ENCODE results near the gene KLRC2.
"Not testable (repeated sequence)": the region's sequence is repeated elsewhere in the genome, so short reads cannot be mapped to it uniquely, and the experiment has no call there.

Gene KLRC2

DNA sequence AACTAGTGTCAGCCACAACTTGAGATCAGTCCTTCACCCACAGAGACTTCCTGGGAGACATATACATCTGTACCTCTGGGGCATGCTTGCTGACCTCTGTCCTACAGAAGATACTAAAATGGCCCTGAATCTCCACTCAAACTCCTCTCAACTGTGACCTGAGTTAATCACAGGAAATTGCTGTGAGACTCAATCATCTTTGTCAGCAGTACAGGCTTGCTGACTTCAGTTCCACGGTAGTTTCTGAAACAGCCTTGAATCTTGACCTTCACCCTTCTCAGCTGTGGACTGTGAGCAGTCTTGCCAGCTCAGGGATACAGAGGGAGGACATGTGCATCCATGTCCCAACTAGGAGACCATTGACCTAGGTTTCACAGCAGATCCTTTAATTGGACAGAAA lies 18.7 kb upstream of the KLRC2 start:
- H3K4me3 ChIP-seq (replicated peaks; ENCODE audit: insufficient read depth, low read length), result no peak overlapping the region
- DNase-seq (ENCODE audit: low read depth in 1 of 2, low spot score in 1 of 2), result no peak
- TF ChIP-seq SPI1 (IDR thresholded peaks at IDR 0.05; ENCODE audit: borderline replicate concordance, low read depth), result no peak
- TF ChIP-seq POLR2AphosphoS5 (IDR thresholded peaks at IDR 0.05; ENCODE audit: low read depth), result no peak
- TF ChIP-seq, protein P1, sequence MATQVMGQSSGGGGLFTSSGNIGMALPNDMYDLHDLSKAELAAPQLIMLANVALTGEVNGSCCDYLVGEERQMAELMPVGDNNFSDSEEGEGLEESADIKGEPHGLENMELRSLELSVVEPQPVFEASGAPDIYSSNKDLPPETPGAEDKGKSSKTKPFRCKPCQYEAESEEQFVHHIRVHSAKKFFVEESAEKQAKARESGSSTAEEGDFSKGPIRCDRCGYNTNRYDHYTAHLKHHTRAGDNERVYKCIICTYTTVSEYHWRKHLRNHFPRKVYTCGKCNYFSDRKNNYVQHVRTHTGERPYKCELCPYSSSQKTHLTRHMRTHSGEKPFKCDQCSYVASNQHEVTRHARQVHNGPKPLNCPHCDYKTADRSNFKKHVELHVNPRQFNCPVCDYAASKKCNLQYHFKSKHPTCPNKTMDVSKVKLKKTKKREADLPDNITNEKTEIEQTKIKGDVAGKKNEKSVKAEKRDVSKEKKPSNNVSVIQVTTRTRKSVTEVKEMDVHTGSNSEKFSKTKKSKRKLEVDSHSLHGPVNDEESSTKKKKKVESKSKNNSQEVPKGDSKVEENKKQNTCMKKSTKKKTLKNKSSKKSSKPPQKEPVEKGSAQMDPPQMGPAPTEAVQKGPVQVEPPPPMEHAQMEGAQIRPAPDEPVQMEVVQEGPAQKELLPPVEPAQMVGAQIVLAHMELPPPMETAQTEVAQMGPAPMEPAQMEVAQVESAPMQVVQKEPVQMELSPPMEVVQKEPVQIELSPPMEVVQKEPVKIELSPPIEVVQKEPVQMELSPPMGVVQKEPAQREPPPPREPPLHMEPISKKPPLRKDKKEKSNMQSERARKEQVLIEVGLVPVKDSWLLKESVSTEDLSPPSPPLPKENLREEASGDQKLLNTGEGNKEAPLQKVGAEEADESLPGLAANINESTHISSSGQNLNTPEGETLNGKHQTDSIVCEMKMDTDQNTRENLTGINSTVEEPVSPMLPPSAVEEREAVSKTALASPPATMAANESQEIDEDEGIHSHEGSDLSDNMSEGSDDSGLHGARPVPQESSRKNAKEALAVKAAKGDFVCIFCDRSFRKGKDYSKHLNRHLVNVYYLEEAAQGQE (IDR thresholded peaks at IDR 0.05; ENCODE audit: insufficient replicate concordance, low read depth), result no peak
- TF ChIP-seq, protein P2, sequence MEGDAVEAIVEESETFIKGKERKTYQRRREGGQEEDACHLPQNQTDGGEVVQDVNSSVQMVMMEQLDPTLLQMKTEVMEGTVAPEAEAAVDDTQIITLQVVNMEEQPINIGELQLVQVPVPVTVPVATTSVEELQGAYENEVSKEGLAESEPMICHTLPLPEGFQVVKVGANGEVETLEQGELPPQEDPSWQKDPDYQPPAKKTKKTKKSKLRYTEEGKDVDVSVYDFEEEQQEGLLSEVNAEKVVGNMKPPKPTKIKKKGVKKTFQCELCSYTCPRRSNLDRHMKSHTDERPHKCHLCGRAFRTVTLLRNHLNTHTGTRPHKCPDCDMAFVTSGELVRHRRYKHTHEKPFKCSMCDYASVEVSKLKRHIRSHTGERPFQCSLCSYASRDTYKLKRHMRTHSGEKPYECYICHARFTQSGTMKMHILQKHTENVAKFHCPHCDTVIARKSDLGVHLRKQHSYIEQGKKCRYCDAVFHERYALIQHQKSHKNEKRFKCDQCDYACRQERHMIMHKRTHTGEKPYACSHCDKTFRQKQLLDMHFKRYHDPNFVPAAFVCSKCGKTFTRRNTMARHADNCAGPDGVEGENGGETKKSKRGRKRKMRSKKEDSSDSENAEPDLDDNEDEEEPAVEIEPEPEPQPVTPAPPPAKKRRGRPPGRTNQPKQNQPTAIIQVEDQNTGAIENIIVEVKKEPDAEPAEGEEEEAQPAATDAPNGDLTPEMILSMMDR (IDR thresholded peaks at IDR 0.05; ENCODE audit: insufficient read depth, low read length), result no peak
- TF ChIP-seq GABPA (IDR thresholded peaks at IDR 0.05; ENCODE audit: low read depth), result no peak
- H3K27me3 ChIP-seq (ENCODE audit: insufficient read depth, poor library complexity, severe bottlenecking), result no peaks in the 10 kb centered on the region
- no peak overlapping the region for H3K27ac ChIP-seq (replicated peaks)

DNA sequence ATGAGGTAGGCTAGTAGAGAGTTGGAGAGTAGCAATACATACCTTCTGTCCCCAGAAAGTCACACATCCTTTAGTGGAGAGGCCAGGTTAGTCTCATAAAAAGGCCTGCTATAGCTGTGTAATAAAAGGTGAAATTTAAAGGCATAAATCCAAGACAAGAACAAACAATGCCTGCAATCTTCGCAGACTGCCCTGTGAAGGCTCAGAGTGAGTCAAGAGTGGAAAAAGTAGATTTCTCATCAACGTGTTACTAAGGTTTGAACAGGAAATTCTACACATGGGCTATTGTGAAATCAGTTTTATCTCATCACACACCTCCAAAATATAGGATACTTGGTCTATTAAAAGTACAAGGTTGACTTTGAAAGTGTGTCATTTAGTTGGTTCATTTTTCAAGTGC lies 17.3 kb upstream of the KLRC2 start, which contains the start of gene KLRC1:
Gene KLRC1, minus strand, starts transcription at position 222 of the 400 bp plus-strand sequence. CDS start 2,221 bp downstream, outside the sequence.
- Histone ChIP-seq H3K27me3 (ENCODE audit: insufficient read depth, poor library complexity, severe bottlenecking) (no peaks in the 10 kb centered on the region), H3K4me3 (replicated peaks; ENCODE audit: insufficient read depth, low read length) (no peak within 1 kb of the TSS), H3K27ac (replicated peaks) (no peak within 1 kb of the TSS)
- DNase-seq (ENCODE audit: low read depth in 1 of 2, low spot score in 1 of 2), result no peak
- TF ChIP-seq, protein P2 (IDR thresholded peaks at IDR 0.05; ENCODE audit: insufficient read depth, low read length), result no peak
- TF ChIP-seq POLR2AphosphoS5 (IDR thresholded peaks at IDR 0.05; ENCODE audit: low read depth) (no peak), SPI1 (IDR thresholded peaks at IDR 0.05; ENCODE audit: borderline replicate concordance, low read depth) (no peak), GABPA (IDR thresholded peaks at IDR 0.05; ENCODE audit: low read depth) (no peak)
- TF ChIP-seq, protein P1 (IDR thresholded peaks at IDR 0.05; ENCODE audit: insufficient replicate concordance, low read depth), result no peak

DNA sequence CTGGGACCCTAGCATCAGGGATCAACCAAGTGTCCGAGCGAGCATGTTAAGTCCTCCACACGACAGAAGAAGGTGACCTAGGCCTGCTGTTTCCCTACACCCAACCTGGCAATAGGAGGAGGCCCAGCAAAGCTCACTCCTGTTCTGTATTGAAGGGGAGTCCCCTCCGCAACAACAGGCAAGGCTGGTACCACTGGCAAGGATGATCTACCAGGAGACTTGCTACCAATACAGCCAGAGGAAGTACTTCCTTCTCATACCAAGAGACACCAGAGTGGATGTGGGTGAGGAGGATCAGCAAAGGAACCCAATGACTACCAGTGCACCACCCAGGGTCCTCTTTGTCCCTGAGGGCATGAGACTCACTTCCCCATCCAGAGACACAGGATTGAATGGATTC lies 12.4 kb upstream of the KLRC2 start:
- no peak overlapping the region for H3K4me3 ChIP-seq (replicated peaks; ENCODE audit: insufficient read depth, low read length)

DNA sequence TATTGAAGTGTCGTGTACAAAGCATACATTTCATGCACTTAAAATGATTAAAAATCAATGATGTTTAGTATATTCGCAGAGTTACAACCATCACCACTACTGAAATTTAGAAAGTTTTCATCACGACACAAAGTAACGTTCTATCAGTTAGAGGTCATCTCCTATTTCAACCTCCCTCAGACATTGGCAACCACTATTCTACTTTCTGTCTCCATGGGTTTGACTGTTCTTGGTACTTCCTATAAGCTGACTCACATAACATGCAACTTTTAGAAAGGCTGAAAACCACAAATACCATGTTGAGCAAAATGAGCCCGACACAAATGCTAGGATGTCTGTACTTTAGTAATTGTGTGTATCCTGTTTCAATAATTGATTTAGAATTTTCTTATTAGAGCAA lies 10.2 kb upstream of the KLRC2 start:
- not testable (repeated sequence) for DNase-seq (ENCODE audit: low read depth in 1 of 2, low spot score in 1 of 2); H3K4me3 ChIP-seq (replicated peaks; ENCODE audit: insufficient read depth, low read length); H3K27ac ChIP-seq (replicated peaks); H3K27me3 ChIP-seq (ENCODE audit: insufficient read depth, poor library complexity, severe bottlenecking)

More for the DNA sequence above, 12.4 kb upstream of the KLRC2 start:
- no peak overlapping the region for H3K27ac ChIP-seq (replicated peaks)
- TF ChIP-seq GABPA (IDR thresholded peaks at IDR 0.05; ENCODE audit: low read depth) (no peak), POLR2AphosphoS5 (IDR thresholded peaks at IDR 0.05; ENCODE audit: low read depth) (no peak), SPI1 (IDR thresholded peaks at IDR 0.05; ENCODE audit: borderline replicate concordance, low read depth) (no peak)
- TF ChIP-seq, protein P2 (IDR thresholded peaks at IDR 0.05; ENCODE audit: insufficient read depth, low read length), result no peak
- TF ChIP-seq, protein P1 (IDR thresholded peaks at IDR 0.05; ENCODE audit: insufficient replicate concordance, low read depth), result no peak
- no peak for DNase-seq (ENCODE audit: low read depth in 1 of 2, low spot score in 1 of 2)
- no peaks in the 10 kb centered on the region for H3K27me3 ChIP-seq (ENCODE audit: insufficient read depth, poor library complexity, severe bottlenecking)

DNA sequence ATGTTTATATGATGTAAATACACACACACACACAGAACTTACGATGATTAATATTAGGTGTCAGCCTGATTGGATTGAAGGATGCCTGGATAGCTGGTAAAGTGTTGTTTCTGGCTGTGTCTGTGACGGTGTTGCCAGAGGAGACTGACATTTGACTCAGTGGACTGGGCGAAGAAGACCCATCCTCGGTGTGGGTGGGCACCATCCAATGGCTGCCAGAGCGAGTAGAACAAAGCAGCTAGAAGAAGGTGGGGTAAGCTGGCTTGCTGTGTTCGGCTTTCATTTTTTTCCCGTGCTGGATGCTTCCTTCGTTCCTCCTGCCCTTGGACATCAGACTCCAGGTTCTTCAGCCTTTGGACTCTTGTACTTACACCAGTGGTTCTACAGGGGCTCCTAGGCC lies 5.3 kb upstream of the KLRC2 start:
- not testable (repeated sequence) for H3K27ac ChIP-seq (replicated peaks); DNase-seq (ENCODE audit: low read depth in 1 of 2, low spot score in 1 of 2); H3K4me3 ChIP-seq (replicated peaks; ENCODE audit: insufficient read depth, low read length); H3K27me3 ChIP-seq (ENCODE audit: insufficient read depth, poor library complexity, severe bottlenecking)

DNA sequence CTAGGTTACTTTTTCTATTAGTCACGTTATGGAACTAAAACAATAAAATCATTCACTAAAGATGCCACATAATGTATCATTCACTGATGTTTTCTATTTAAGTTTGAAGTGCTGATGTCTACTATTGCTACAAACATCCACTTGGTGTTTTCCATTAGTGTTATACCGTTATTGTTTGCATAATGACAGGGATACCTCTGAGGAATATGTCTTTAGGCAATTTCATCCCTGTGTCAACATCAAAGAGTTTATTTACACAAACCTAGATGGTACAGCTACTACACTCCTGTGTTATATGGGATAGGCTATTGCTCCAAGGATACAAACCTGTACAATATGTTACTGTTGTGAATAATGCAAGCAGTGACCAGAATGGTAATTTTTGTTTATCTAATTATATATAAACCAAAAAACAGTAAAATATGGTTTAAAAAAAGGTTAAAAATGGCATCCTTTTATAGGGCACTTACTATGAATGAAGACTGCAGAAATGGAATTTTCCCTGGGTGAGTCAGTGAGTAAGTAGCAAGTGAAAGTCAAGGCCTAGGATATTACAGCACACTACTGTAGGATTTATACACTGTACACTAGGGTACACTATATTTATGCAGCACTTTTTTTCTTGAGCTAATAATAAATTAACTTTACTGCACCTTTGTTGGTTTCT lies 3.9 kb upstream of the KLRC2 start:
- H3K4me3 ChIP-seq (replicated peaks; ENCODE audit: insufficient read depth, low read length); DNase-seq (ENCODE audit: low read depth in 1 of 2, low spot score in 1 of 2); H3K27ac ChIP-seq (replicated peaks); H3K27me3 ChIP-seq (ENCODE audit: insufficient read depth, poor library complexity, severe bottlenecking): not testable (repeated sequence)

All from HL-60 (cell line).